Uterus (tissue), 4 donors: Measurements from ENCODE around the gene ITPR2. TPM values are rescaled to one million over a fixed set of nuclear protein-coding genes. Genes with fewer than 3 reads are reported as not detected.
"Not testable (repeated sequence)": the region's sequence is repeated elsewhere in the genome, so short reads cannot be mapped to it uniquely, and the experiment has no call there.

Source experiments
- DNase-seq, 2 donors: peaks; one replicate each; pipeline ENCODE4 v3.0.0-alpha.2; 2019 to 2020
- H3K27ac ChIP-seq, 2 donors: fragments of 200-600 bp; sonication (generic); 1 replicate in 1 of 2; 2 replicates in 1 of 2; pipeline ENCODE4 v1.5.1; 2016 to 2018
- H3K27me3 ChIP-seq, 2 donors: fragments of 200-600 bp; sonication (generic); one replicate each; pipeline ENCODE4 v1.5.1; 2018 to 2019; ENCODE audit warnings: control low read depth in 1 of 2
- H3K36me3 ChIP-seq, 2 donors: fragments of 200-600 bp; sonication (generic); one replicate each; pipeline ENCODE4 v1.5.1; 2019; ENCODE audit warnings: control low read depth in 1 of 2
- H3K4me1 ChIP-seq, 2 donors: fragments of 200-600 bp; sonication (generic); one replicate each; pipeline ENCODE4 v1.5.1; 2018 to 2019; ENCODE audit warnings: control low read depth in 1 of 2
- H3K4me3 ChIP-seq, 2 donors: fragments of 200-600 bp; sonication (generic); 1 replicate in 1 of 2; 2 replicates in 1 of 2; pipeline ENCODE4 v1.5.1; 2018 to 2019; ENCODE audit warnings: mild to moderate bottlenecking in 1 of 2
- H3K9me3 ChIP-seq, 2 donors: fragments of 200-600 bp; sonication (generic); one replicate each; pipeline ENCODE4 v1.5.1; 2019; ENCODE audit warnings: control low read depth in 1 of 2
- POLR2A ChIP-seq, 2 donors: fragments of 450-650 bp; IDR thresholded peaks; one replicate each; pipeline ENCODE4 v1.6.1; 2016; ENCODE audit warnings: antibody characterized with exemption in 2 of 2, mild to moderate bottlenecking in 1 of 2, moderate library complexity in 1 of 2
- intact Hi-C: fragments of 100-400 bp; cut with DNase I; formaldehyde crosslinking; loops from one replicate; pipeline ENCODE4 v1.15.1; 2023; ENCODE audit warnings: low total_unique reads
- total RNA-seq, 4 donors: library from RNA; depleted of rRNA in 3 of 4; stranded (reverse); fragments of >200 nt in 3 of 4; gene quantifications; one replicate each; pipeline versions ENCODE4 v1.1.0 to v1.2.4, GENCODE V29; 2014 to 2023
- TF ChIP-seq, protein P1 (sequence below), 4 experiments: fragments of 200-600 bp in 2 of 4; fragments of 450-650 bp in 2 of 4; sonication (generic) in 2 of 4; IDR thresholded peaks; one replicate each; pipeline ENCODE4 v1.5.1; 2016 to 2019; ENCODE audit warnings: antibody characterized with exemption in 4 of 4, mild to moderate bottlenecking in 2 of 4, moderate library complexity in 1 of 4
- donor health status: DM: yes; HTN: yes; CAD: no.

The ITPR2 gene
- total RNA-seq, 4 donors from 2014 or later, result 53.5 to 271 (median 60.4) TPM

- Histone ChIP-seq H3K36me3 (no peaks in the 10 kb centered on the region), H3K4me3 (no peak overlapping the region), H3K9me3 (peaks cover 0 to 9% of the 10 kb centered on the region in 2 donors), H3K27ac (no peak overlapping the region), H3K4me1 (no peaks in the 10 kb centered on the region), H3K27me3 (no peaks in the 10 kb centered on the region)
- TF ChIP-seq, protein P1, sequence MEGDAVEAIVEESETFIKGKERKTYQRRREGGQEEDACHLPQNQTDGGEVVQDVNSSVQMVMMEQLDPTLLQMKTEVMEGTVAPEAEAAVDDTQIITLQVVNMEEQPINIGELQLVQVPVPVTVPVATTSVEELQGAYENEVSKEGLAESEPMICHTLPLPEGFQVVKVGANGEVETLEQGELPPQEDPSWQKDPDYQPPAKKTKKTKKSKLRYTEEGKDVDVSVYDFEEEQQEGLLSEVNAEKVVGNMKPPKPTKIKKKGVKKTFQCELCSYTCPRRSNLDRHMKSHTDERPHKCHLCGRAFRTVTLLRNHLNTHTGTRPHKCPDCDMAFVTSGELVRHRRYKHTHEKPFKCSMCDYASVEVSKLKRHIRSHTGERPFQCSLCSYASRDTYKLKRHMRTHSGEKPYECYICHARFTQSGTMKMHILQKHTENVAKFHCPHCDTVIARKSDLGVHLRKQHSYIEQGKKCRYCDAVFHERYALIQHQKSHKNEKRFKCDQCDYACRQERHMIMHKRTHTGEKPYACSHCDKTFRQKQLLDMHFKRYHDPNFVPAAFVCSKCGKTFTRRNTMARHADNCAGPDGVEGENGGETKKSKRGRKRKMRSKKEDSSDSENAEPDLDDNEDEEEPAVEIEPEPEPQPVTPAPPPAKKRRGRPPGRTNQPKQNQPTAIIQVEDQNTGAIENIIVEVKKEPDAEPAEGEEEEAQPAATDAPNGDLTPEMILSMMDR (IDR thresholded peaks at IDR 0.05), result no peak
- no peak for TF ChIP-seq POLR2A (IDR thresholded peaks at IDR 0.05)
- no peak for DNase-seq
- intact Hi-C loops, result no loop called here
These were observed 312.9 kb downstream of the ITPR2 start for GRCh38 chr12:26520109-26520508.

DNA sequence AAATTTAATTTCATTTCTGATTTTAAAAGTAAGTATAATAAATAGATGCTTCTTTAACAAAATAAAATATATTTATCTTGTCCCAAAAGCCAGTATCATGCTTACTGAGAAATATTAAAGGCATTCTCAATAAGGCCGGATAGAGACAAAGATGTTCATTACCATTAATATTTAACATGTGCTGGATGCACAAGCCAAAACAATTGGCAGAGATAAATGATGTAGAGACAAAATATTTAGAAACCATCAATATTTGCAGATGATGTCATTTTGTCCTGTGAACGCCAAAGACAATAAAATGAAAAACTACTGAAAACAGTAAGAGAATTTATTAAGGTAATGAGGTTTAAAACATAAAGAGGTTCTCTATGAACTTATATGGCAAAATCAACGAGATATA lies 313.5 kb downstream of the ITPR2 start:
- intact Hi-C loops, result no loop called here
- H3K27ac ChIP-seq, result no peak overlapping the region

GRCh38 chr12:26517320-26517719 lies 315.7 kb downstream of the ITPR2 start:
- H3K4me3 ChIP-seq, H3K36me3 ChIP-seq, intact Hi-C loops, H3K9me3 ChIP-seq, DNase-seq, H3K27ac ChIP-seq, H3K4me1 ChIP-seq, H3K27me3 ChIP-seq: not testable (repeated sequence)

More for the DNA sequence above, 313.5 kb downstream of the ITPR2 start:
- Histone ChIP-seq H3K27me3 (no peaks in the 10 kb centered on the region), H3K36me3 (no peaks in the 10 kb centered on the region), H3K4me3 (no peak overlapping the region), H3K4me1 (no peaks in the 10 kb centered on the region), H3K9me3 (peaks cover 0 to 4% of the 10 kb centered on the region in 2 donors)
- TF ChIP-seq POLR2A (IDR thresholded peaks at IDR 0.05), result no peak
- TF ChIP-seq, protein P1 (IDR thresholded peaks at IDR 0.05), result no peak
- no peak for DNase-seq

GRCh38 chr12:26514364-26514763 lies 318.6 kb downstream of the ITPR2 start:
- no peak overlapping the region for H3K27ac ChIP-seq
- H3K4me1 ChIP-seq, result no peaks in the 10 kb centered on the region
- DNase-seq, result no peak
- no peak overlapping the region for H3K4me3 ChIP-seq
- TF ChIP-seq, protein P1 (IDR thresholded peaks at IDR 0.05), result no peak
- no peak for TF ChIP-seq POLR2A (IDR thresholded peaks at IDR 0.05)
- H3K9me3 ChIP-seq, result peaks cover 0 to 3% of the 10 kb centered on the region in 2 donors
- intact Hi-C loops, result no loop called here
- no peaks in the 10 kb centered on the region for H3K36me3 ChIP-seq
- H3K27me3 ChIP-seq, result no peaks in the 10 kb centered on the region

DNA sequence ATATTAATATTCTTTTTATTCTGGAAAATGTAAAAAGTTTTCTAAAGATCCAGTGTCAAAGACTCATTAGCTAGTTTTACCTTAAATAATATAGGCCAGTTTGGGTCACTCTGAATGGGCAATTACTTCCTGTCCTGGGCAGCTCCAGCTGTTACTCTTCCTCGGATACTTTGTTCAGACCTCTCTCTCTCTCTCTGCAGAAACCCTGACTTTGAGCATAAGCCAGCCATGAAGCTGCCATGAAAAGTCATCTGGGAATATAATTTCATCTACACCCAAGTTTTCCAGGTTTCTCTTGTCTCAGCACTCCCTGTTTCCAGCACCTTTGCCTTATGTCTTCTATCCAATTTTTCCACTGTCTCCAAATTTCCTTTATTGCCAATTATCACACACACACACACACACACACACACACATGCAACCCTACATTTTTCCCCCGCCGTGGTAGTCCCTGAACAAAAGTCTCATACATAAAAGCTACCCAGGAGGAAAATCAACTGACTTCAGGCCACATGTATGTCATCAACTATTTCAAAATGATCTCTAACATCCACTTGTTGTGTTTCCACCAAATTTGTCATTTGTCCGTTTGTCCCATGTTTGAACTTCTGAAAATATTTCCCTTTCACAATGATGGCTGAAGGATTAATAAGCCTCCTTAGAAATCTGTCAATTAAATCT lies 319.5 kb downstream of the ITPR2 start:
- H3K27me3 ChIP-seq, result no peaks in the 10 kb centered on the region
- DNase-seq, result no peak
- H3K4me3 ChIP-seq, result no peak overlapping the region
- intact Hi-C loops, result no loop called here
- no peaks in the 10 kb centered on the region for H3K9me3 ChIP-seq
- no peaks in the 10 kb centered on the region for H3K36me3 ChIP-seq
- no peak overlapping the region for H3K27ac ChIP-seq
- no peak for TF ChIP-seq POLR2A (IDR thresholded peaks at IDR 0.05)
- TF ChIP-seq, protein P1 (IDR thresholded peaks at IDR 0.05), result no peak
- no peaks in the 10 kb centered on the region for H3K4me1 ChIP-seq
